ENCODE data around the gene USP6NL. TPM values are rescaled to one million over a fixed set of nuclear protein-coding genes. Genes with fewer than 3 reads are reported as not detected.

The USP6NL gene
- polyA plus RNA-seq, 1 donor (not counting 4 experiments of a cell fraction or from before 2014, with no cell fraction given) = 8.7 TPM

GRCh38 chr10:11488126-11488525 is 123.3 kb downstream of the USP6NL start:
- no peaks in the 10 kb centered on the region for H3K79me2 ChIP-seq (ENCODE audit: control insufficient read depth, insufficient read depth, low read length)
- dilution Hi-C loops (cut with MboI; ENCODE audit: extremely low pct_ligation_motif_present, low sequenced_read_pairs) = no loop called here
- FAIRE-seq (no peak), DNase-seq (ENCODE audit: low read depth, low spot score) (no peak)
- H3K27me3 ChIP-seq (ENCODE audit: control insufficient read depth, extremely low read depth, insufficient read depth, low read length) = no peaks in the 10 kb centered on the region
- H3K4me2 ChIP-seq (ENCODE audit: control insufficient read depth, extremely low read depth, insufficient read depth, low read depth, low read length) = no peak overlapping the region
- no peaks in the 10 kb centered on the region for H3K9me3 ChIP-seq (ENCODE audit: control insufficient read depth, low read depth, low read length)
- H3K9ac ChIP-seq (ENCODE audit: control insufficient read depth, extremely low read depth, insufficient read depth, low read length) = no peak overlapping the region
- H3K27ac ChIP-seq (ENCODE audit: control insufficient read depth, insufficient read depth, low read length) = no peak overlapping the region
- no peaks in the 10 kb centered on the region for H4K20me1 ChIP-seq (ENCODE audit: control insufficient read depth, extremely low read depth, insufficient read depth, low read length)
- no peak overlapping the region for H2AFZ ChIP-seq (ENCODE audit: control insufficient read depth, low read length)
- no peaks in the 10 kb centered on the region for H3K4me1 ChIP-seq (ENCODE audit: control insufficient read depth, extremely low read depth, insufficient read depth, low read length)
- H3K36me3 ChIP-seq (ENCODE audit: control insufficient read depth in 2 of 2, extremely low read depth in 1 of 2, insufficient read depth in 2 of 2, low read length in 2 of 2) = no peaks in the 10 kb centered on the region
- H3K4me3 ChIP-seq (ENCODE audit: control insufficient read depth in 2 of 3, extremely low read depth in 1 of 3, insufficient read depth in 2 of 3, low read depth in 1 of 3, low read length in 3 of 3) = no peak overlapping the region
- TF ChIP-seq EZH2 (IDR thresholded peaks at IDR 0.05; ENCODE audit: low read length) = no peak
- no peak for TF ChIP-seq CTCF (optimal IDR thresholded peaks at IDR 0.05 in 1 of 3, IDR thresholded peaks at IDR 0.05 in 1 of 3, conservative IDR thresholded peaks at IDR 0.05 in 1 of 3; ENCODE audit: extremely low read depth in 1 of 3, insufficient read depth in 2 of 3, low read length in 3 of 3)
- no peaks in the 10 kb centered on the region for H3K9me1 ChIP-seq (ENCODE audit: control insufficient read depth, extremely low read depth, insufficient read depth, low read length)

GRCh38 chr10:11483201-11484148 is 128.0 kb downstream of the USP6NL start:
- FAIRE-seq = no peak
- no peaks in the 10 kb centered on the region for H3K27me3 ChIP-seq (ENCODE audit: control insufficient read depth, extremely low read depth, insufficient read depth, low read length)
- no peaks in the 10 kb centered on the region for H3K9me3 ChIP-seq (ENCODE audit: control insufficient read depth, low read depth, low read length)
- H4K20me1 ChIP-seq (ENCODE audit: control insufficient read depth, extremely low read depth, insufficient read depth, low read length) = no peaks in the 10 kb centered on the region
- H3K4me1 ChIP-seq (ENCODE audit: control insufficient read depth, extremely low read depth, insufficient read depth, low read length) = no peaks in the 10 kb centered on the region
- no peak overlapping the region for H3K4me3 ChIP-seq (ENCODE audit: control insufficient read depth in 2 of 3, extremely low read depth in 1 of 3, insufficient read depth in 2 of 3, low read depth in 1 of 3, low read length in 3 of 3)
- no peak overlapping the region for H3K4me2 ChIP-seq (ENCODE audit: control insufficient read depth, extremely low read depth, insufficient read depth, low read depth, low read length)
- no peak overlapping the region for H3K27ac ChIP-seq (ENCODE audit: control insufficient read depth, insufficient read depth, low read length)
- TF ChIP-seq EZH2 (IDR thresholded peaks at IDR 0.05; ENCODE audit: low read length) = no peak
- TF ChIP-seq CTCF (optimal IDR thresholded peaks at IDR 0.05 in 1 of 3, IDR thresholded peaks at IDR 0.05 in 1 of 3, conservative IDR thresholded peaks at IDR 0.05 in 1 of 3; ENCODE audit: extremely low read depth in 1 of 3, insufficient read depth in 2 of 3, low read length in 3 of 3) = no peak
- H3K36me3 ChIP-seq (ENCODE audit: control insufficient read depth in 2 of 2, extremely low read depth in 1 of 2, insufficient read depth in 2 of 2, low read length in 2 of 2) = peaks cover 0 to 2% of the 10 kb centered on the region in 2 experiments
- dilution Hi-C loops (cut with MboI; ENCODE audit: extremely low pct_ligation_motif_present, low sequenced_read_pairs) = no loop called here
- no peak for DNase-seq (ENCODE audit: low read depth, low spot score)
- H3K9ac ChIP-seq (ENCODE audit: control insufficient read depth, extremely low read depth, insufficient read depth, low read length) = no peak overlapping the region
- no peaks in the 10 kb centered on the region for H3K9me1 ChIP-seq (ENCODE audit: control insufficient read depth, extremely low read depth, insufficient read depth, low read length)
- H3K79me2 ChIP-seq (ENCODE audit: control insufficient read depth, insufficient read depth, low read length) = no peaks in the 10 kb centered on the region
- no peak overlapping the region for H2AFZ ChIP-seq (ENCODE audit: control insufficient read depth, low read length)
